Lung (tissue), 12 donors: ENCODE measurements around the gene CLTA. TPM values are rescaled to one million over a fixed set of nuclear protein-coding genes. Genes with fewer than 3 reads are reported as not detected.
"Not testable (repeated sequence)": the region's sequence is repeated elsewhere in the genome, so short reads cannot be mapped to it uniquely, and the experiment has no call there.

Experiments used
- ATAC-seq: fragments of 200-7000 bp; cut with Tn5 transposase; one replicate; pipeline ENCODE4 v1.9.1; 2020; ENCODE audit warnings: moderate number of reproducible peaks; ENCODE audit not compliant: insufficient read depth, low FRiP score
- DNase-seq, 3 donors: peaks; one replicate each; pipeline ENCODE4 v3.0.0-alpha.2; 2013 to 2017
- H3K27ac ChIP-seq, 2 donors: one replicate each; pipeline ENCODE4 v1.5.1; 2013; ENCODE audit warnings: mild to moderate bottlenecking in 2 of 2, moderate library complexity in 2 of 2, control low read depth in 1 of 2, inconsistent platforms in 1 of 2, low read depth in 1 of 2, low read length in 1 of 2
- H3K27me3 ChIP-seq, 3 donors: one replicate each; pipeline ENCODE4 v1.5.1; 2013; ENCODE audit warnings: low read length in 2 of 3; ENCODE audit not compliant: control insufficient read depth in 3 of 3, insufficient read depth in 3 of 3
- H3K36me3 ChIP-seq, 4 donors: one replicate each; pipeline ENCODE4 v1.5.1; 2013; ENCODE audit warnings: low read length in 4 of 4, mild to moderate bottlenecking in 1 of 4, moderate library complexity in 1 of 4; ENCODE audit not compliant: control insufficient read depth in 4 of 4, insufficient read depth in 4 of 4
- H3K4me1 ChIP-seq, 5 donors: one replicate each; pipeline ENCODE4 v1.5.1; 2013; ENCODE audit warnings: low read length in 5 of 5, mild to moderate bottlenecking in 2 of 5, moderate library complexity in 1 of 5; ENCODE audit not compliant: control insufficient read depth in 5 of 5, insufficient read depth in 5 of 5
- H3K4me3 ChIP-seq: one replicate; pipeline ENCODE4 v1.5.1; 2013; ENCODE audit warnings: mild to moderate bottlenecking, control low read depth, moderate library complexity
- H3K9ac ChIP-seq, 2 donors: one replicate each; pipeline ENCODE4 v1.5.1; 2013; ENCODE audit warnings: low read length in 2 of 2, control low read depth in 1 of 2; ENCODE audit not compliant: insufficient read depth in 1 of 2
- H3K9me3 ChIP-seq, 4 donors: one replicate each; pipeline ENCODE4 v1.5.1; 2013; ENCODE audit warnings: low read length in 3 of 4, mild to moderate bottlenecking in 1 of 4, moderate library complexity in 1 of 4; ENCODE audit not compliant: control insufficient read depth in 4 of 4, insufficient read depth in 3 of 4
- WGBS, 2 donors: extraction: QIAGEN DNeasy Blood & Tissue Kit; methylation state at CpG; one replicate each; pipeline ENCODE4 v1.1.7; 2013; 5-methylcytosine and 5-hydroxymethylcytosine counted together
- polyA plus RNA-seq, 2 donors: library from polyadenylated mRNA; stranded (reverse); fragments of 200-250 nt; gene quantifications; one replicate each; pipeline ENCODE4 v1.2.1, GENCODE V29; 2013
- total RNA-seq, 2 donors: library from RNA; depleted of rRNA in 1 of 2; stranded (reverse); fragments of >200 nt in 1 of 2; gene quantifications; one replicate each; pipeline ENCODE4 v1.2.1, GENCODE V29; 2014 to 2021
- TF ChIP-seq, protein P1 (sequence below): IDR thresholded peaks from 2 replicates; pipeline ENCODE4 v1.5.1; 2012; ENCODE audit warnings: mild to moderate bottlenecking; ENCODE audit errors: control extremely low read depth, extremely low read depth
- donor health status: control.
- donor health status: control.
- donor health status: Bipolar disorder and iron deficiency.
- donor health status: healthy.
- donor health status: DM: yes; HTN: yes; CAD: no.

The CLTA gene
- total and polyA plus RNA-seq, 4 donors: 143 to 269 (median 170) TPM

DNA sequence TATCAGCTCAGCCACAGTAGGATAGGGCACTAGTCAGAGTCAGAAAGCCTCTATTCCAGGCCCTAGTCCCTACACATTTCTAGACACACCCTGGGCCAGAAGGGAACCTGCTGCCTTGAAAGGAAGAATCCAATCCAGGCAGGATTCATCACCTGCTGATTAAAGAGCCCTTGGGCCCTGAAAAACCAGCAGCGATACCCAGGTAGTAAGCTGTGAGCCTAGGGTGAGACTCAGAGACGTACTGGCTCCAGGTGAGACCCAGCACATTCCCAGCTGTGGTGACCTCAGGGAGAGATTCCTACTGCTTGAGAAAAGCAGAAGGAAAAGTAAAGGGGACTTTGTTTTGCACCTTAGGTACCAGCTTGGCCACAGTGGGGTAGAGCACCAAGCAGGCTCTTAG lies 16.9 kb upstream of the CLTA start:
- no peak overlapping the region for H3K4me3 ChIP-seq
- ATAC-seq (no peak), DNase-seq (no peak)
- no peaks in the 10 kb centered on the region for H3K36me3 ChIP-seq
- H3K27me3 ChIP-seq: no peaks in the 10 kb centered on the region
- no peaks in the 10 kb centered on the region for H3K9me3 ChIP-seq
- TF ChIP-seq, protein P1, sequence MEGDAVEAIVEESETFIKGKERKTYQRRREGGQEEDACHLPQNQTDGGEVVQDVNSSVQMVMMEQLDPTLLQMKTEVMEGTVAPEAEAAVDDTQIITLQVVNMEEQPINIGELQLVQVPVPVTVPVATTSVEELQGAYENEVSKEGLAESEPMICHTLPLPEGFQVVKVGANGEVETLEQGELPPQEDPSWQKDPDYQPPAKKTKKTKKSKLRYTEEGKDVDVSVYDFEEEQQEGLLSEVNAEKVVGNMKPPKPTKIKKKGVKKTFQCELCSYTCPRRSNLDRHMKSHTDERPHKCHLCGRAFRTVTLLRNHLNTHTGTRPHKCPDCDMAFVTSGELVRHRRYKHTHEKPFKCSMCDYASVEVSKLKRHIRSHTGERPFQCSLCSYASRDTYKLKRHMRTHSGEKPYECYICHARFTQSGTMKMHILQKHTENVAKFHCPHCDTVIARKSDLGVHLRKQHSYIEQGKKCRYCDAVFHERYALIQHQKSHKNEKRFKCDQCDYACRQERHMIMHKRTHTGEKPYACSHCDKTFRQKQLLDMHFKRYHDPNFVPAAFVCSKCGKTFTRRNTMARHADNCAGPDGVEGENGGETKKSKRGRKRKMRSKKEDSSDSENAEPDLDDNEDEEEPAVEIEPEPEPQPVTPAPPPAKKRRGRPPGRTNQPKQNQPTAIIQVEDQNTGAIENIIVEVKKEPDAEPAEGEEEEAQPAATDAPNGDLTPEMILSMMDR: no peak
- WGBS, 2 donors: 91 to 94% methylated on average over 2 of the region's 2 CpGs
- no peak overlapping the region for H3K27ac ChIP-seq
- H3K4me1 ChIP-seq: no peaks in the 10 kb centered on the region
- no peak overlapping the region for H3K9ac ChIP-seq

DNA sequence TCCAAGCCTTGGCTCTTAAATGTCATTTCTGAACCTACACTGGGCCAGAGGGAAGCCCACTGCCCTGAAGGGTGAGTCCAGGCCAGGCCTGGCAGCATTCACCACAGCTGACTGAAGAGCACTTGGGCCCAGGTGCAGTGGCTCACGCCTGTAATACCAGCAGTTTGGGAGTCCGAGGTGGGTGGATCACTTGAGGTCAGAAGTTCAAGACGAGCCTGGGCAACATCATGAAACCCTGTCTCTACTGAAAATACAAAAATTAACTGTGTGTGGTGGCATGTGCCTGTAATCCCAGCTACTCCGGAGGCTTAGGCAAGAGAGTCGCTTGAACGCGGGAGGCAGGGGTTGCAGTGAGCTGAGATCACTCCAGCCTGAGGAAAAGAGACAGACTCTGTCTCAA lies 16.4 kb upstream of the CLTA start:
- Histone ChIP-seq H3K36me3 (no peaks in the 10 kb centered on the region), H3K27me3 (no peaks in the 10 kb centered on the region), H3K9me3 (no peaks in the 10 kb centered on the region), H3K4me1 (no peaks in the 10 kb centered on the region), H3K4me3 (no peak overlapping the region), H3K27ac (no peak overlapping the region), H3K9ac (no peak overlapping the region)
- TF ChIP-seq, protein P1: no peak
- no peak for ATAC-seq
- 82 to 87% methylated on average over 7 of the region's 7 CpGs for WGBS, 2 donors
- DNase-seq: no peak

DNA sequence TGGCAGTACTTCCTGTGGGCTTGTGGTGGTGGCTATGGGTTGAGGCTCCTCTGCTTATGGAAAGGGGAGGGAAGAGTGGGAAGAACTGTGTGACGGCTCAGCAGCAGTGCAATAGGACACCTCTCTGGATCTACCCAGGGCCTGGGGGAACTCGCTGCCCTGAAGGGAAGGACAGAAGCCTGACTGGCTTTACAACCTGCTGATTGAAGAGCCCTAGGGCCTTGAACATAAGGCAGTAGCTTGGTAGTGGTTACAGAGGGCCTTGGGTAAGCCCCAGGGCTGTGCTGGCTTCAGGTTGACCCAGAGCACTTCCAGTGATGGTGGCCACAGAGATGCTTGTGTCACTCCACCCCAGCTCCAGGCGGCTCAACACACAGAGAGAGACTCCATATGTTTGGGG lies 16.0 kb upstream of the CLTA start:
- ATAC-seq (no peak), DNase-seq (no peak)
- WGBS, 2 donors: 86 to 91% methylated on average over 3 of the region's 3 CpGs
- H3K36me3 ChIP-seq: no peaks in the 10 kb centered on the region
- no peak overlapping the region for H3K4me3 ChIP-seq
- TF ChIP-seq, protein P1: no peak
- no peak overlapping the region for H3K9ac ChIP-seq
- no peaks in the 10 kb centered on the region for H3K27me3 ChIP-seq
- no peak overlapping the region for H3K27ac ChIP-seq
- no peaks in the 10 kb centered on the region for H3K4me1 ChIP-seq
- no peaks in the 10 kb centered on the region for H3K9me3 ChIP-seq

DNA sequence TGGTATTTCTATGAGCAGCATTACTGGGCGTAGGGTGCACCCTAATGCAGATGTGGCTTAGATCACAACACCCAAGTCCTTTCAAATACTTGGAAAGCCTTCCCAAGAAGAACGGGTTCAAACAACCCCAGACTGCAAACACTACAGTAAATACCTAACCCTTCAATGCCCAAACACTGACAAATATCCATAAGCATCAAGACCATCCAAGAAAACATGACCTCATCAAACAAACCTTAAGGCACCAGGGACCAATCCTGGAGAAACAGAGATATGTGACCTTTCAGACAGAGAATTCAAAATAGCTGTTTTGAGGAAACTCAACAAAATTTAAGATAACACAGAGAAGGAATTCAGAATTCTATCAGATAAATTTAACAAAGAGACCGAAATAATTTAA lies 15.5 kb upstream of the CLTA start:
- not testable (repeated sequence) for H3K27ac ChIP-seq

DNA sequence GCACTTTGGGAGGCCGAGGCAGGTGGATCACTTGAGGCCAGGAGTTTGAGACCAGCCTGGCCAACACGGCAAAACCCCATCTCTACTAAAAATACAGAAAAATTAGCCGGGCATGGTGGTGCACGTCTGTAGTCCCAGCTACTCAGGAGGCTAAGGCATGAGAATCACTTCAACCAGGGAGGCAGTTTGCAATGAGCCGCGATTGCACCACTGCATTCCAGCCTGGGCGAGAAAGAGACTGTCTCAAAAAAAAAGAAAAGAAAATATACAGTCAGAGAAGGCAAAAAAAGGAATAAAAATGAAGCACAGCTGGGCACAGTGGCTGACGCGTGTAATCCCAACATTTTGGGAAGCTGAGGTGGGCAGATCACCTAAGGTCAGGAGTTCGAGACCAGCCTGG lies 14.2 kb upstream of the CLTA start:
- not testable (repeated sequence) for H3K36me3 ChIP-seq, DNase-seq, H3K27ac ChIP-seq, H3K4me1 ChIP-seq, H3K9me3 ChIP-seq, ATAC-seq, H3K27me3 ChIP-seq, H3K9ac ChIP-seq, H3K4me3 ChIP-seq
- WGBS, 2 donors: 95 to 97% methylated on average over 10 of the region's 10 CpGs

More for the DNA sequence above, 15.5 kb upstream of the CLTA start:
- not testable (repeated sequence) for H3K4me1 ChIP-seq, H3K27me3 ChIP-seq, ATAC-seq, H3K36me3 ChIP-seq, DNase-seq, H3K4me3 ChIP-seq, H3K9ac ChIP-seq, H3K9me3 ChIP-seq
- WGBS, 2 donors: 87 to 94% methylated on average over 3 of the region's 3 CpGs
